Central memory CD8-positive, alpha-beta T cell (primary cell): Measurements from ENCODE around the gene OTUD6A.

Experiments used
- ATAC-seq: fragments of 150-1000 bp; cut with Tn5 transposase; replicated peaks from 2 replicates; pipeline ENCODE4 v1.10.0; 2022; ENCODE audit warnings: mild to moderate bottlenecking, moderate FRiP score, moderate number of reproducible peaks; ENCODE audit not compliant: poor library complexity, severe bottlenecking; ENCODE audit errors: extremely low read depth
- DNase-seq, 2 donors: peaks; one replicate each; pipeline ENCODE4 v3.0.0; 2021; ENCODE audit warnings: low spot score in 2 of 2
- H3K27ac Mint-ChIP-seq: one replicate; pipeline ENCODE4 v1.8.0; 2022; ENCODE audit warnings: low read depth, mild to moderate bottlenecking, moderate library complexity, mixed read lengths
- H3K27me3 Mint-ChIP-seq: one replicate; pipeline ENCODE4 v1.8.0; 2022; ENCODE audit warnings: mixed read lengths
- H3K36me3 Mint-ChIP-seq: one replicate; pipeline ENCODE4 v1.8.0; 2022; ENCODE audit warnings: mild to moderate bottlenecking, moderate library complexity, mixed read lengths; ENCODE audit not compliant: insufficient read depth
- H3K4me1 Mint-ChIP-seq: one replicate; pipeline ENCODE4 v1.8.0; 2022; ENCODE audit warnings: mixed read lengths
- H3K4me3 Mint-ChIP-seq: one replicate; pipeline ENCODE4 v1.8.0; 2022; ENCODE audit warnings: mild to moderate bottlenecking, moderate library complexity, mixed read lengths
- H3K9me3 Mint-ChIP-seq: one replicate; pipeline ENCODE4 v1.8.0; 2022; ENCODE audit warnings: mixed read lengths

OTUD6A gene, protein sequence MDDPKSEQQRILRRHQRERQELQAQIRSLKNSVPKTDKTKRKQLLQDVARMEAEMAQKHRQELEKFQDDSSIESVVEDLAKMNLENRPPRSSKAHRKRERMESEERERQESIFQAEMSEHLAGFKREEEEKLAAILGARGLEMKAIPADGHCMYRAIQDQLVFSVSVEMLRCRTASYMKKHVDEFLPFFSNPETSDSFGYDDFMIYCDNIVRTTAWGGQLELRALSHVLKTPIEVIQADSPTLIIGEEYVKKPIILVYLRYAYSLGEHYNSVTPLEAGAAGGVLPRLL

DNA sequence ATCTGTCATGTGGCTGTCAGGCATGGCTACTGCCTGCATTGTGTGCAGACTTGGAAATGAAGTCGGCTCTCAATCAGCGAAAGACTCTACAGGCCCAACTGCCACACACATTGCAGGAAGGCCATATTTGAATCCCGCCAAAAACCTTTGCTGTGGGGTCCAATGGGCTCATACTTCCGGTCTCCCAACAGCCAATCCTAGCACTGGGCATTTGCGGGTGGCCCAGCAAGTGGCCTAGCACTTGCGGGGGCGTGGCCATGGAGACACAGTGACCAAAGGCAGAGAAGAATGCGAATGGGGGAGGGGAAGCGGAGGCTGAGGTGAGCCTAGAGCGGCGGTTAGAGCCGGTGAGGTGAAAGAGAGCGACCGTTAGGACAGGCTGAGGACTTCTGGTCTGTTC is at the start of gene OTUD6A:
Gene OTUD6A, plus strand, starts transcription at position 382 of the 400 bp plus-strand sequence. CDS start 68 bp downstream, outside the sequence.
- Mint-ChIP-seq H3K36me3 (no peaks in the 10 kb centered on the region), H3K27me3 (peaks cover 16% of the 10 kb centered on the region), H3K9me3 (no peaks in the 10 kb centered on the region), H3K4me3 (no peak within 1 kb of the TSS), H3K4me1 (no peaks in the 10 kb centered on the region), H3K27ac (no peak within 1 kb of the TSS)
- ATAC-seq, result no peak
- DNase-seq, result no peak

- Mint-ChIP-seq H3K9me3 (no peaks in the 10 kb centered on the region), H3K36me3 (no peaks in the 10 kb centered on the region), H3K4me3 (no peak overlapping the region), H3K27me3 (peaks cover 16% of the 10 kb centered on the region), H3K27ac (no peak overlapping the region), H3K4me1 (peaks cover 6% of the 10 kb centered on the region)
- DNase-seq, result no peak
- no peak for ATAC-seq
Observed at GRCh38 chrX:70012756-70013155, 49.5 kb upstream of the OTUD6A start.

DNA sequence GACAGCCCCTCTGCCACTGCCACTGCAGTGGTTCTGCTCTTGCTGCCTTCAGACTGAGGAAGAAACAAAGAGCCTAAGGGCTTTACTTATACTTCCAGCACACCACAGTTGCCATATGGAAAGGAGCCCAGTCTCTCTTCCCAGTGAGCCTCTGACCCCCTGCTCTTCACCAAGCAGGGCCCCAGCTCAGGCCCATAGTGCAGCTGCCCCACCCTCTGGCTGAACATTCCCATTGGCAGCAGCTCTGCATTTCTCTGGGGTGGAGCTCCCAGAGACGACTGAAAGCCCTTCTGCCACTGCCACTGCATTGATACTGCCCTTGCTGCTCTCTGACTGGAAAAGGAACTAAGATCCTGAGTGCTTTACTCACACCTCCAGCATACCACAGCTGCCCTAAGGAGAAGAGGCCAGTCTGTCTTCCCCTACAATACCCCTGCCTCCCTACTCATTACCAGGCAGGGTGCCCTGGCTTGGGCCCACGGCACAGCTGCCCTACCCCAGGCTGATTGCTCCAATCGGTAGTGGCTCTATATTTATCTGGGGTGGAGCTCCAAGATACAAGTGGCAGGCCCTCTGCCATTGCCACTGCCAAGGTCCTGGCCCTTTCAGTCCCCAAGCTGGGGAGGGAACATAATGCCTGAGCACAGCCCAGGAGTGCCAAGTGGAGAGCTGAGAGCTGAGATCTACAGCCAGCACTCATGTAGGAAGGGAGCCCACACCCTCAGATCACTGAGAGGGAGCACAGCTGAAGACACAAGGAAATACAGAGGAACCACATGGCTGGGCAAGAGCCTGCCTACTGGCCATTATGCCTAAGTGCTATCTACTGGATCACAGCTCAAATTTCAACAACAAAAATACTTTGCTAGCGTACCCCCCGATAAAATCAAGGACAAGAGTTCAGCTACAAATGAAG is 48.5 kb upstream of the OTUD6A start:
- Mint-ChIP-seq H3K4me1 (peaks cover 6% of the 10 kb centered on the region), H3K4me3 (no peak overlapping the region), H3K9me3 (no peaks in the 10 kb centered on the region), H3K36me3 (no peaks in the 10 kb centered on the region), H3K27me3 (peaks cover 16% of the 10 kb centered on the region), H3K27ac (no peak overlapping the region)
- no peak for ATAC-seq
- DNase-seq, result no peak

- Mint-ChIP-seq H3K27ac (no peak overlapping the region), H3K4me1 (peaks cover 6% of the 10 kb centered on the region)
Observed at GRCh38 chrX:70016513-70016912, 45.7 kb upstream of the OTUD6A start.

GRCh38 chrX:70022616-70023015 is 39.6 kb upstream of the OTUD6A start:
- H3K27ac Mint-ChIP-seq, result no peak overlapping the region
- H3K9me3 Mint-ChIP-seq, result no peaks in the 10 kb centered on the region
- no peaks in the 10 kb centered on the region for H3K27me3 Mint-ChIP-seq
- H3K4me1 Mint-ChIP-seq, result peaks cover 12% of the 10 kb centered on the region
- H3K36me3 Mint-ChIP-seq, result no peaks in the 10 kb centered on the region
- DNase-seq, result no peak
- ATAC-seq, result no peak
- no peak overlapping the region for H3K4me3 Mint-ChIP-seq

More at GRCh38 chrX:70016513-70016912, 45.7 kb upstream of the OTUD6A start:
- DNase-seq, result no peak
- Mint-ChIP-seq H3K9me3 (no peaks in the 10 kb centered on the region), H3K4me3 (no peak overlapping the region), H3K27me3 (peaks cover 5% of the 10 kb centered on the region), H3K36me3 (no peaks in the 10 kb centered on the region)
- no peak for ATAC-seq

GRCh38 chrX:70025464-70025863 is 36.8 kb upstream of the OTUD6A start:
- Mint-ChIP-seq H3K9me3 (no peaks in the 10 kb centered on the region), H3K27me3 (no peaks in the 10 kb centered on the region), H3K4me1 (peaks cover 12% of the 10 kb centered on the region), H3K27ac (no peak overlapping the region), H3K36me3 (no peaks in the 10 kb centered on the region), H3K4me3 (no peak overlapping the region)
- DNase-seq (no peak), ATAC-seq (no peak)

- peaks cover 12% of the 10 kb centered on the region for H3K4me1 Mint-ChIP-seq
- no peaks in the 10 kb centered on the region for H3K9me3 Mint-ChIP-seq
- ATAC-seq, result no peak
- H3K27ac Mint-ChIP-seq, result no peak overlapping the region
- H3K27me3 Mint-ChIP-seq, result no peaks in the 10 kb centered on the region
- no peak overlapping the region for H3K4me3 Mint-ChIP-seq
- no peak for DNase-seq
- H3K36me3 Mint-ChIP-seq, result no peaks in the 10 kb centered on the region
Observed at GRCh38 chrX:70026112-70026850, 36.0 kb upstream of the OTUD6A start.

GRCh38 chrX:70026851-70027200 is 35.4 kb upstream of the OTUD6A start:
- H3K27ac Mint-ChIP-seq, result no peak overlapping the region
- no peak for ATAC-seq
- no peak for DNase-seq
- no peaks in the 10 kb centered on the region for H3K36me3 Mint-ChIP-seq
- peaks cover 12% of the 10 kb centered on the region for H3K4me1 Mint-ChIP-seq
- no peak overlapping the region for H3K4me3 Mint-ChIP-seq
- H3K27me3 Mint-ChIP-seq, result no peaks in the 10 kb centered on the region
- H3K9me3 Mint-ChIP-seq, result no peaks in the 10 kb centered on the region

DNA sequence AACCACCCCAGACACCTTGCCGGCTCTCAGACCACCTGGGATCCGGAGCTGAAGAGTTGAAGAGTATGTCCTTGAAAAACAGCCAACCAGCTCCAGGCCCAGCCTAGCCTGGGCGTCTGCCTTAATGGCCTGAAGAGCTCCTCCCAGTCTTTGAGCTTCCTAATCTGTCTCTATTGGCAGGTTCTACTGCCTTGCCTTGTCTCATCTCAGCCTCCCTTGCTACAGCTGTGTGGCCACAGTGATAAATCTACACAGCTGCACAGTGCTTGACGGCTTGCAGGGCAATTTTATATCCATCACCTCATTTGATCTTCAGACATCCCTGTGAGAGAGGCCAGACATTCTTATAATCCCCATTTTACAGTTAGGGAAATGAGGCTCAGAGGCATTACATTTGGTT is 32.4 kb upstream of the OTUD6A start:
- no peak for ATAC-seq
- Mint-ChIP-seq H3K9me3 (no peaks in the 10 kb centered on the region), H3K27me3 (no peaks in the 10 kb centered on the region), H3K27ac (no peak overlapping the region), H3K4me1 (peaks cover 12% of the 10 kb centered on the region), H3K36me3 (no peaks in the 10 kb centered on the region), H3K4me3 (no peak overlapping the region)
- DNase-seq, result no peak

DNA sequence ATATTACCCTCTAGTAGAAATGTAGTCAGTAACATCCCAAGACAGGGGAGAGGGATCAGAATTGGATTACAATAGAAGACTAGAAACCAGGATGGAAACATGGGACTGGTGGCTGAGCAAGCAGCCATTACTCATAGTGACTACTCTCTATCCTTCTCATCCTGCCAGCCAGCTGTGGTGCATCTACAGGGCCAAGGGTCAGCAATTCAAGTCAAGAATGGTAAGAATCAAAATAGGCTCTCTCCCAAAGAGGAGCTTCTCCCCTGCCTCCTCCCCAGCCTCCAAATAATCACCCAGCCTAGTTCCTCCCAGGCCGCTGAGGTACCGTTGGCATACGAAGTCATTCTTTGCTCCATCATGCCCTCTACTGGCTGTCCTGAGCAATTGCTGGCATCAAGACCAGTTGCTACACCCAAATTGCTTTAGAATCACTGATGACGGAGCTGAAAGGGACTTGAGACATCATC is 31.9 kb upstream of the OTUD6A start:
- Mint-ChIP-seq H3K36me3 (no peaks in the 10 kb centered on the region), H3K4me1 (peaks cover 12% of the 10 kb centered on the region), H3K27me3 (no peaks in the 10 kb centered on the region), H3K27ac (no peak overlapping the region), H3K4me3 (no peak overlapping the region), H3K9me3 (no peaks in the 10 kb centered on the region)
- DNase-seq, result no peak
- no peak for ATAC-seq

GRCh38 chrX:70032792-70033191 is 29.5 kb upstream of the OTUD6A start:
- H3K36me3 Mint-ChIP-seq, result no peaks in the 10 kb centered on the region

GRCh38 chrX:70033348-70034051 is 28.8 kb upstream of the OTUD6A start:
- DNase-seq, result no peak
- Mint-ChIP-seq H3K4me3 (no peak overlapping the region), H3K9me3 (no peaks in the 10 kb centered on the region), H3K27ac (no peak overlapping the region), H3K36me3 (peaks cover 2% of the 10 kb centered on the region), H3K27me3 (no peaks in the 10 kb centered on the region), H3K4me1 (no peaks in the 10 kb centered on the region)
- ATAC-seq, result no peak

More at GRCh38 chrX:70032792-70033191, 29.5 kb upstream of the OTUD6A start:
- DNase-seq (no peak), ATAC-seq (no peak)
- H3K27ac Mint-ChIP-seq, result no peak overlapping the region
- no peaks in the 10 kb centered on the region for H3K9me3 Mint-ChIP-seq
- no peaks in the 10 kb centered on the region for H3K27me3 Mint-ChIP-seq
- H3K4me3 Mint-ChIP-seq, result no peak overlapping the region
- H3K4me1 Mint-ChIP-seq, result no peaks in the 10 kb centered on the region
